ENCODE results near the gene MACROD2. TPM values are rescaled to one million over a fixed set of nuclear protein-coding genes. Genes with fewer than 3 reads are reported as not detected.
"Not testable (repeated sequence)": the region's sequence is repeated elsewhere in the genome, so short reads cannot be mapped to it uniquely, and the experiment has no call there.

The MACROD2 gene
- total RNA-seq, 5 donors from 2014 or later (not counting 1 experiment from before 2014, with no cell fraction given), result 0.23 to 1.3 (median 0.51) TPM; not detected in 2

GRCh38 chr20:13990465-13990864 lies 4.9 kb upstream of the MACROD2 start, which contains the start of gene SEL1L2:
SEL1L2 (minus strand) TSS chr20:13990614; CDS start chr20:13990534, 80 bp downstream.
- Mint-ChIP-seq H3K4me3 (no peak within 1 kb of the TSS), H3K9me3 (peaks cover 4 to 24% (median 19%) of the 10 kb centered on the region in 3 donors), H3K27me3 (peaks cover 0 to 2% of the 10 kb centered on the region in 2 donors), H3K4me1 (no peaks in the 10 kb centered on the region), H3K36me3 (no peaks in the 10 kb centered on the region), H3K27ac (no peak within 1 kb of the TSS)
- peaks cover 0 to 5% of the 10 kb centered on the region in 2 experiments for H3K27me3 ChIP-seq (replicated peaks in 1 of 2; ENCODE audit: control insufficient read depth in 2 of 2, extremely low read depth in 1 of 2, insufficient read depth in 2 of 2, low read length in 1 of 2)
- 10% methylated on average over 1 of the region's 5 CpGs for WGBS (ENCODE audit: insufficient coverage)
- H3K4me1 ChIP-seq (ENCODE audit: control insufficient read depth in 1 of 2, extremely low read depth in 1 of 2, insufficient read depth in 2 of 2, low read length in 2 of 2), result no peaks in the 10 kb centered on the region
- DNase-seq, result no peak
- ChIA-PET CTCF (no interaction called here), POLR2A (no interaction called here)
- H3K9me3 ChIP-seq, result no peaks in the 10 kb centered on the region
- no peak within 1 kb of the TSS for H3K27ac ChIP-seq (ENCODE audit: low read length)
- no peaks in the 10 kb centered on the region for H3K36me3 ChIP-seq (ENCODE audit: control insufficient read depth in 2 of 2, extremely low read depth in 1 of 2, insufficient read depth in 1 of 2, low read length in 1 of 2)
- no peak within 1 kb of the TSS for H3K4me3 ChIP-seq (ENCODE audit: control insufficient read depth in 1 of 2, extremely low read depth in 1 of 2, low read length in 1 of 2)
- no peak for ATAC-seq (replicated peaks in 1 of 4)

- no peak for DNase-seq
- ATAC-seq (replicated peaks in 1 of 4), result no peak
- no peaks in the 10 kb centered on the region for H3K9me3 ChIP-seq
- H3K4me1 ChIP-seq (ENCODE audit: control insufficient read depth in 1 of 2, extremely low read depth in 1 of 2, insufficient read depth in 2 of 2, low read length in 2 of 2), result no peaks in the 10 kb centered on the region
- Mint-ChIP-seq H3K9me3 (peaks cover under 1 to 26% (median 18%) of the 10 kb centered on the region in 3 donors), H3K36me3 (no peaks in the 10 kb centered on the region), H3K27me3 (peaks cover 3 to 5% of the 10 kb centered on the region in 2 donors), H3K4me1 (peaks cover 0 to 3% (median 2%) of the 10 kb centered on the region in 3 donors), H3K4me3 (no peak overlapping the region), H3K27ac (no peak overlapping the region)
- CTCF ChIA-PET, result no interaction called here
- POLR2A ChIA-PET, result interaction anchor here in 1 of 2 donors (0.6 kb wide), 1 partner anchor 69 kb away, joined by 3 read pairs; no protein-coding TSS in a partner anchor
- no peaks in the 10 kb centered on the region for H3K36me3 ChIP-seq (ENCODE audit: control insufficient read depth in 2 of 2, extremely low read depth in 1 of 2, insufficient read depth in 1 of 2, low read length in 1 of 2)
- H3K4me3 ChIP-seq (ENCODE audit: control insufficient read depth in 1 of 2, extremely low read depth in 1 of 2, low read length in 1 of 2), result no peak overlapping the region
- peaks cover 0 to 5% of the 10 kb centered on the region in 2 experiments for H3K27me3 ChIP-seq (replicated peaks in 1 of 2; ENCODE audit: control insufficient read depth in 2 of 2, extremely low read depth in 1 of 2, insufficient read depth in 2 of 2, low read length in 1 of 2)
- no peak overlapping the region for H3K27ac ChIP-seq (ENCODE audit: low read length)
- no CpG with 5 or more reads among the region's 1 CpG for WGBS (ENCODE audit: insufficient coverage)
Measured at GRCh38 chr20:13991311-13991710, 4.0 kb upstream of the MACROD2 start.

GRCh38 chr20:13991955-13992354 lies 3.4 kb upstream of the MACROD2 start:
- H3K36me3 ChIP-seq (ENCODE audit: control insufficient read depth in 2 of 2, extremely low read depth in 1 of 2, insufficient read depth in 1 of 2, low read length in 1 of 2); H3K4me3 ChIP-seq (ENCODE audit: control insufficient read depth in 1 of 2, extremely low read depth in 1 of 2, low read length in 1 of 2); H3K27ac Mint-ChIP-seq; H3K27ac ChIP-seq (ENCODE audit: low read length); H3K4me3 Mint-ChIP-seq; H3K4me1 Mint-ChIP-seq; CTCF ChIA-PET; H3K27me3 ChIP-seq (replicated peaks in 1 of 2; ENCODE audit: control insufficient read depth in 2 of 2, extremely low read depth in 1 of 2, insufficient read depth in 2 of 2, low read length in 1 of 2); H3K36me3 Mint-ChIP-seq; DNase-seq; H3K9me3 ChIP-seq; ATAC-seq (replicated peaks in 1 of 4); H3K4me1 ChIP-seq (ENCODE audit: control insufficient read depth in 1 of 2, extremely low read depth in 1 of 2, insufficient read depth in 2 of 2, low read length in 2 of 2): not testable (repeated sequence)
- WGBS (ENCODE audit: insufficient coverage), result 100% methylated on average over 2 of the region's 5 CpGs
- peaks cover 9 to 11% of the 10 kb centered on the region in 2 donors for H3K27me3 Mint-ChIP-seq
- POLR2A ChIA-PET, result interaction anchor here in 1 of 2 donors (0.6 kb wide), 1 partner anchor 69 kb away, joined by 3 read pairs; no protein-coding TSS in a partner anchor
- peaks cover 6 to 30% (median 17%) of the 10 kb centered on the region in 3 donors for H3K9me3 Mint-ChIP-seq

- peaks cover 0 to 6% (median 3%) of the 10 kb centered on the region in 3 donors for H3K4me1 Mint-ChIP-seq
- peaks cover 9 to 20% of the 10 kb centered on the region in 2 donors for H3K27me3 Mint-ChIP-seq
- H3K27me3 ChIP-seq (replicated peaks in 1 of 2; ENCODE audit: control insufficient read depth in 2 of 2, extremely low read depth in 1 of 2, insufficient read depth in 2 of 2, low read length in 1 of 2), result peaks cover 0 to 5% of the 10 kb centered on the region in 2 experiments
- peak in 1 of 4 experiments; percentile 20 for ATAC-seq (replicated peaks in 1 of 4)
- no peaks in the 10 kb centered on the region for H3K36me3 ChIP-seq (ENCODE audit: control insufficient read depth in 2 of 2, extremely low read depth in 1 of 2, insufficient read depth in 1 of 2, low read length in 1 of 2)
- H3K4me1 ChIP-seq (ENCODE audit: control insufficient read depth in 1 of 2, extremely low read depth in 1 of 2, insufficient read depth in 2 of 2, low read length in 2 of 2), result no peaks in the 10 kb centered on the region
- H3K36me3 Mint-ChIP-seq, result no peaks in the 10 kb centered on the region
- H3K4me3 Mint-ChIP-seq, result peak overlapping the region in 1 of 3 donors; percentile 65
- H3K4me3 ChIP-seq (ENCODE audit: control insufficient read depth in 1 of 2, extremely low read depth in 1 of 2, low read length in 1 of 2), result no peak overlapping the region
- POLR2A ChIA-PET, result no interaction called here
- WGBS (ENCODE audit: insufficient coverage), result 7% methylated on average over 50 of the region's 52 CpGs
- no peak overlapping the region for H3K27ac Mint-ChIP-seq
- DNase-seq, result no peak
- H3K9me3 ChIP-seq, result no peaks in the 10 kb centered on the region
- no peak overlapping the region for H3K27ac ChIP-seq (ENCODE audit: low read length)
- peaks cover 9 to 25% (median 17%) of the 10 kb centered on the region in 3 donors for H3K9me3 Mint-ChIP-seq
- CTCF ChIA-PET, result no interaction called here
Measured at GRCh38 chr20:13995841-13996240, 525 bp downstream of the MACROD2 start.

- no peak for DNase-seq
- Histone ChIP-seq H3K27me3 (replicated peaks in 1 of 2; ENCODE audit: control insufficient read depth in 2 of 2, extremely low read depth in 1 of 2, insufficient read depth in 2 of 2, low read length in 1 of 2) (peaks cover 0 to 5% of the 10 kb centered on the region in 2 experiments), H3K27ac (ENCODE audit: low read length) (no peak overlapping the region), H3K36me3 (ENCODE audit: control insufficient read depth in 2 of 2, extremely low read depth in 1 of 2, insufficient read depth in 1 of 2, low read length in 1 of 2) (no peaks in the 10 kb centered on the region), H3K4me1 (ENCODE audit: control insufficient read depth in 1 of 2, extremely low read depth in 1 of 2, insufficient read depth in 2 of 2, low read length in 2 of 2) (no peaks in the 10 kb centered on the region), H3K4me3 (ENCODE audit: control insufficient read depth in 1 of 2, extremely low read depth in 1 of 2, low read length in 1 of 2) (no peak overlapping the region), H3K9me3 (no peaks in the 10 kb centered on the region)
- Mint-ChIP-seq H3K36me3 (no peaks in the 10 kb centered on the region), H3K4me3 (peak overlapping the region in 2 of 3 donors; percentile 54 to 65), H3K27ac (no peak overlapping the region), H3K27me3 (peaks cover 9 to 20% of the 10 kb centered on the region in 2 donors), H3K4me1 (peaks cover 0 to 6% (median 3%) of the 10 kb centered on the region in 3 donors), H3K9me3 (peaks cover 9 to 25% (median 17%) of the 10 kb centered on the region in 3 donors)
- no peak for ATAC-seq (replicated peaks in 1 of 4)
- ChIA-PET POLR2A (no interaction called here), CTCF (no interaction called here)
- 15% methylated on average over 5 of the region's 13 CpGs for WGBS (ENCODE audit: insufficient coverage)
Measured at GRCh38 chr20:13996265-13996664, 949 bp downstream of the MACROD2 start.

GRCh38 chr20:14000917-14001316 lies 5.6 kb downstream of the MACROD2 start:
- DNase-seq (no peak), ATAC-seq (replicated peaks in 1 of 4) (no peak)
- Histone ChIP-seq H3K27me3 (replicated peaks in 1 of 2; ENCODE audit: control insufficient read depth in 2 of 2, extremely low read depth in 1 of 2, insufficient read depth in 2 of 2, low read length in 1 of 2) (no peaks in the 10 kb centered on the region), H3K9me3 (no peaks in the 10 kb centered on the region), H3K27ac (ENCODE audit: low read length) (no peak overlapping the region), H3K36me3 (ENCODE audit: control insufficient read depth in 2 of 2, extremely low read depth in 1 of 2, insufficient read depth in 1 of 2, low read length in 1 of 2) (no peaks in the 10 kb centered on the region), H3K4me1 (ENCODE audit: control insufficient read depth in 1 of 2, extremely low read depth in 1 of 2, insufficient read depth in 2 of 2, low read length in 2 of 2) (no peaks in the 10 kb centered on the region), H3K4me3 (ENCODE audit: control insufficient read depth in 1 of 2, extremely low read depth in 1 of 2, low read length in 1 of 2) (no peak overlapping the region)
- H3K4me3 Mint-ChIP-seq, result no peak overlapping the region
- H3K9me3 Mint-ChIP-seq, result peaks cover 0 to 9% (median 6%) of the 10 kb centered on the region in 3 donors
- CTCF ChIA-PET, result no interaction called here
- H3K36me3 Mint-ChIP-seq, result no peaks in the 10 kb centered on the region
- POLR2A ChIA-PET, result no interaction called here
- H3K27ac Mint-ChIP-seq, result no peak overlapping the region
- no CpG with 5 or more reads among the region's 1 CpG for WGBS (ENCODE audit: insufficient coverage)
- peaks cover 0 to 6% (median 3%) of the 10 kb centered on the region in 3 donors for H3K4me1 Mint-ChIP-seq
- H3K27me3 Mint-ChIP-seq, result peaks cover 9 to 20% of the 10 kb centered on the region in 2 donors

Data from T-cell (primary cell).